22Rv1 (cell line): ENCODE data around the gene UBAP2L.

Experiments used
- H3K27ac ChIP-seq: fragments of 450-650 bp; 2 replicates; pipeline ENCODE4 v1.5.1; 2017
- CTCF ChIP-seq: fragments of 450-650 bp; IDR thresholded peaks from 2 replicates; pipeline ENCODE4 v1.5.1; 2017; ENCODE audit warnings: mild to moderate bottlenecking
- ZFX ChIP-seq: fragments of 450-650 bp; IDR thresholded peaks from 2 replicates; pipeline ENCODE4 v1.6.1; 2017; ENCODE audit warnings: antibody characterized with exemption, borderline replicate concordance

The UBAP2L gene, protein sequence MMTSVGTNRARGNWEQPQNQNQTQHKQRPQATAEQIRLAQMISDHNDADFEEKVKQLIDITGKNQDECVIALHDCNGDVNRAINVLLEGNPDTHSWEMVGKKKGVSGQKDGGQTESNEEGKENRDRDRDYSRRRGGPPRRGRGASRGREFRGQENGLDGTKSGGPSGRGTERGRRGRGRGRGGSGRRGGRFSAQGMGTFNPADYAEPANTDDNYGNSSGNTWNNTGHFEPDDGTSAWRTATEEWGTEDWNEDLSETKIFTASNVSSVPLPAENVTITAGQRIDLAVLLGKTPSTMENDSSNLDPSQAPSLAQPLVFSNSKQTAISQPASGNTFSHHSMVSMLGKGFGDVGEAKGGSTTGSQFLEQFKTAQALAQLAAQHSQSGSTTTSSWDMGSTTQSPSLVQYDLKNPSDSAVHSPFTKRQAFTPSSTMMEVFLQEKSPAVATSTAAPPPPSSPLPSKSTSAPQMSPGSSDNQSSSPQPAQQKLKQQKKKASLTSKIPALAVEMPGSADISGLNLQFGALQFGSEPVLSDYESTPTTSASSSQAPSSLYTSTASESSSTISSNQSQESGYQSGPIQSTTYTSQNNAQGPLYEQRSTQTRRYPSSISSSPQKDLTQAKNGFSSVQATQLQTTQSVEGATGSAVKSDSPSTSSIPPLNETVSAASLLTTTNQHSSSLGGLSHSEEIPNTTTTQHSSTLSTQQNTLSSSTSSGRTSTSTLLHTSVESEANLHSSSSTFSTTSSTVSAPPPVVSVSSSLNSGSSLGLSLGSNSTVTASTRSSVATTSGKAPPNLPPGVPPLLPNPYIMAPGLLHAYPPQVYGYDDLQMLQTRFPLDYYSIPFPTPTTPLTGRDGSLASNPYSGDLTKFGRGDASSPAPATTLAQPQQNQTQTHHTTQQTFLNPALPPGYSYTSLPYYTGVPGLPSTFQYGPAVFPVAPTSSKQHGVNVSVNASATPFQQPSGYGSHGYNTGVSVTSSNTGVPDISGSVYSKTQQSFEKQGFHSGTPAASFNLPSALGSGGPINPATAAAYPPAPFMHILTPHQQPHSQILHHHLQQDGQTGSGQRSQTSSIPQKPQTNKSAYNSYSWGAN

GRCh38 chr1:154220071-154220969 lies at the start of gene UBAP2L:
UBAP2L (plus strand) TSS chr1:154220955; CDS start chr1:154225124, 4,169 bp downstream.
- H3K27ac ChIP-seq = peak within 1 kb of the TSS; percentile 90
- TF ChIP-seq ZFX = no peak
- no peak for TF ChIP-seq CTCF

DNA sequence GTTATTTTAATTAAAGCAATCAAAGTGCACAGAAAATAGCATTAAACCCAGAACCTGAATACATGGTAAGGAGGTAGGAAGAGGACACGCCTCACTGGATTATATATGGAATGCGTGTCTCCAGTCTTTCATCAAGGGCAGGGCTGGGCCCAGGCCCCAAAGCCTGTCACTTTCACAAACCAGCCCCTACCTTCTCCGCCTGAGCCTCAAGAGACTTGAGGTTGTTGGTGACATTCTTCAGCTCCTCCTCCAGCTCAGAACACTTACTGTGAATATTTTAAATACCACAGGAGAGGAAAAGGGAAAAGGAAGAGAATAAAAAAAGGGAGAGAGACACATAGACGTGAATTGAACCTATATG lies 49.6 kb upstream of the UBAP2L start:
- no peak overlapping the region; the same call in 1 of the 2 replicates for H3K27ac ChIP-seq
- TF ChIP-seq ZFX = no peak
- no peak for TF ChIP-seq CTCF

GRCh38 chr1:154171880-154172279 lies 48.9 kb upstream of the UBAP2L start:
- TF ChIP-seq ZFX (no peak), CTCF (no peak)
- H3K27ac ChIP-seq = no peak overlapping the region; the same call in 1 of the 2 replicates

DNA sequence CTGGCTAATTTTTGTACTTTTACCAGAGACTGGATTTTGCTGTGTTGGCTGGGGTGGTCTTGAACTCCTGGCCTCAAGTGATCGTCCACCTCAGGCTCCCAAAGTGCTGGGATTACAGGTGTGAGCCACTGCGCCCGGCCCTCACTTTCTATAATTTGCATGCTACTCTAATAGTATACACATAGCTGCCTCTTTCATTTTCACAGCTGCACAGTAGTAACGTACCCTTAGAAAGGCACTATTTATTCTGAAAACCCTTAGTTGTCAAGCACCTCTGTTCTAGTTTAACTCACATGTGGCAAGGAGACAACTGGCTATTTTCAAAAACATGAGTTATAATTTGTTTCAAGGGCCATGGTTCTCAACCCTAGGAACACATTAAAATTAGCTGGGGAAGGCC lies 46.1 kb upstream of the UBAP2L start:
- no peak for TF ChIP-seq ZFX
- no peak for TF ChIP-seq CTCF

GRCh38 chr1:154176337-154176736 lies 44.4 kb upstream of the UBAP2L start:
- TF ChIP-seq ZFX (no peak), CTCF (no peak)
- H3K27ac ChIP-seq = no peak overlapping the region

More for the DNA sequence above, 46.1 kb upstream of the UBAP2L start:
- no peak overlapping the region for H3K27ac ChIP-seq

DNA sequence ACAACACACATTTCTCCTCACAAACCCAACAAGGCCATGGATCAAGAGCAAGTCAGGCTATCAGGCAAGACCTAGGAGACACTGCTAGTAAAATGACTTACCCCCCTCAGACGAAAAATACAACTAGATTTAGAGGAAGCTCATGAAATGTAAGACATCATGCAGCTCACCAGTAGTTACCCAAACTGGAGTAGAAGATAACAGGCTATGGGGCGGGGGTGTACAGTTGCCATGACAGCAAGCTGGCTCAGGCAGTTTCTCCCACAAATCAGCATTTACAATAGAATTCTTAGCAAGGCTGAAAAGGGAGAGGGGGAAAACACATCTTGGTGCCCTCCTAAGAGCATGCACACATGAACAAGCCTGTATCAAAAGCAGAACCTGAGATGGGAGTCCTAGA lies 42.7 kb upstream of the UBAP2L start:
- TF ChIP-seq ZFX (no peak), CTCF (no peak)
- H3K27ac ChIP-seq = no peak overlapping the region; the same call in 1 of the 2 replicates
